GM18519 (cell line): ENCODE measurements around the gene PHOSPHO1.

ENCODE experiments used
- ATAC-seq: cut with Tn5 transposase; IDR thresholded peaks from one replicate; pipeline ENCODE4 v1.9.1; 2021; ENCODE audit warnings: mild to moderate bottlenecking, moderate library complexity; ENCODE audit not compliant: unreplicated experiment, low FRiP score

Gene PHOSPHO1

DNA sequence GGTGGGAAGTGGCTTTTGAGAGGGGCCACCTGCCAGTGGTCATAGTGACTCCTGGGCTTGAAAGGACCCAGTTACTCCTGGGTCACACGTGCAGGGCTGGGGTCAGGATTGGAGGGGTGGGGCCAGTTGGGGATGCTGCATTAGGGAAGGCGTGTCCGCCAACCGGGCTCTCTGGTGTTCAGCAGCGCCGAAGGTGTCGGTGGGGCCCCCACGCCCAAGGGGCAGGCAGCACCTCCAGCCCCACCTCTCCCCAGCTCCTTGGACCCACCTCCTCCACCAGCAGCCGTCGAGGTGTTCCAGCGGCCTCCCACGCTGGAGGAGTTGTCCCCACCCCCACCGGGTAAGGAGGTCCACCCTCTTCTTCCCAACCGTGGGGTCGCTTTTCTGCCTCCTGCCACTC, 10.6 kb downstream of the PHOSPHO1 start:
- no peak for ATAC-seq

DNA sequence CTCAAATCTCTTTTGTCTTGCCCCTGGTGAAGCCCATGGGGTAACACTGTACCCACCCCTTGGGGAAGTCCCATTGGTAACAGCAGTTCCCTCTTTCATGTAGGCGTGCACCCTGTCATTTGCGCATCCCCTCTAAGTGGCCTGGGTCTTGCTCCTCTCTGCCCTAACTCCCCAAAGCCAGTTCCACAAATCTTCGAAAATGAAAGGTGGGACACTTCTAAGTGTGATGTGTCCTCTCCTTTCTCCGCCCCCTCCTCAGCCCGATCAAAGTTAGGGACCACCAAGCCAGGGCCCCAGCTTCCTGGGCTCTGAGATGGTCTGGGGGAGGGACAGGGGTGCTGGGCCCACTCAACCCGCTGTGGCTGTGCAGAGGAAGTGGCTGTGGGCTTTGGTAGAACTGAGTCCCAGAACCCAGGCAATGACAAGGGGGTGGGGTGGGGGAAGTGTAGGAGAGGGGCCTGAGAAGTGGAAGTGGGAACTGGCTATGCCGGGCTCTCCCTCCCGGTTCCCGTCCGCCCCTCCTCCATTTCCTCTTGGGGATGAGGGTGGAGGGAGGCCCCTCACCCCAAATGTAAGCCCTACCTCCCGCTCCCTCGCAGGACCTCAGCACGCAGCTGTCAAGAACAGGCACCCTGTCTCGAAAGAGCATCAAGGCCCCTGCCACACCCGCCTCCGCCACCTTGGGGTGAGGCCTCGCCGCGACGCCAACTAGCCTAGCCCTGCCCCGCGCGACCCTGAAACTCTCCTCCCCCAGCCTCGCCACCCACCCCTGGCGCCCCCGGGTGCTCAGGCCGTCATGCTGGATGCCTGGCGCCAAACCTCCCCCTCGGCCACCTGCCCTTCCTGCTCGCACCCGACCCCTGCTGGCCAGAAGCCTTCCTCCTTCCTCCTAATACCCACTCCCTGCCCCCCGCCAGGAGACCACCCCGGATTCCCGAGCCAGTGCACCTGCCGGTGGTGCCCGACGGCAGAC, 11.4 kb downstream of the PHOSPHO1 start:
- no peak for ATAC-seq

DNA sequence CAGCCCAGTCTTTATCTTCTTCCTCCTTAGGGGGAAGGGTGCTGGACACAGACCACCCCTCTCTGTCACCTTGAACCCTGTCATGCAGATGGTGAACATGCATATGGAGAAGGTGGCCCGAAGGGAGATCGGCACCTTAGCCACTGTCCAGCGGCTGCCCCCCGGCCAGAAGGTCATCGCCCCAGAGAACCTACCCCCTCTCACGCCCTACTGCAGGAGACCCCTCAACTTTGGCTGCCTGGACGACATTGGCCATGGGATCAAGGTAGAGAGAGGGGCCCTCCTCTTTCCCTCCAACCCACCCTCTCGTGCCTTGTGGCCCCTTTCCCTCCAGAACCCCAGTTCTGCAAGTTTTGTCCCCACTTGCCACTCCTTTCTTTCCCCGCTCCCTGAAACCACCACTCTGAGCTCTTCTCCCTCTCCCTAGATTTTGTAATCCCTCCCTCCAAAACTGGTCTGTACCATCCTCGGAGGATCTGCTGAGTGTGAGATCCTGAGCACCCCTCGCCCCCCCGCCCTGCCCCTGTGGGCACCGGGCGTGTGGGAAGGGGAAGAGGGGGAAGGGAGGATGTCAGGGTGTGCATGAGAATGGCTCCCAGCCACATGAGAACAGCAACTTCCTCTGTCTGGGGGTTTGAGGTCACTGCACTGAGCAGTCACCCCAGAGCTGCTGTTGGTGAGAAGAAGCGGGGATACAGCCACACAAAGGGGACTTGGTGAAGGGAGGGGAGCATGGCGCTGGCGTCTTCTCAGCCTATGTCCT, 12.8 kb downstream of the PHOSPHO1 start:
- ATAC-seq = peak; percentile 34

DNA sequence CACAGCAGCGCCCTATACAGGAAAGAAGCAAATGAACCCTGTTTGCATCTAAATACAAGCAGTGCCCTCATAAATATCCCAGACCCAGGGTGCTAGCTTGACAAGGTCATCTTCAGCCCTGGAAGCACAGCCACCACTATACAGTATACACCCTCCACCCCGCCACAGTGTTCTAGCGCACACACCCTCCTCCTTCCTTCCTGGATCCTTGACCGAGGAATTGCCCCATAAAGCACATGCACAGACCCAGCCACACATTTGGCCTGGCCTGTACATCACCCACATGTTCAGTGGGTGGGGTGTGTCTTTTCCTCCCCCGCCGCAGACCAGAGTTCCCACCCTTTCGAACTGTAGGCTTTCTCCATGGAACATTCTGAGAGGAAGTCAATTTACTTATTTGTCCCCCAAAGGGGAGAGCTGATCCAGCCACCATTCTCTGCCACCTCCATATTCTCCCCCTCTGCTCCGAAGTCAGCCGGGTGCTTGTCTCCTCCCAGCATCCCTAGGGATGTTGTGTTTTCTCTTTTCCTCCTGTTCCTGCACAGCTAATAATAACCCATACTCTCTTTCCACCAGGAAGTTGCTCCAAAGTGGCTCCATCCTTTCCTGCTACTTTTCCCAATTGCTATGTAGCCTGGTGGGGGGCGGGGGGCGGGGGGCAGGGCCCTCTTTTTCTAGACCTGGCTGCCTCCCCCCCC, 13.5 kb downstream of the PHOSPHO1 start:
- ATAC-seq = no peak

DNA sequence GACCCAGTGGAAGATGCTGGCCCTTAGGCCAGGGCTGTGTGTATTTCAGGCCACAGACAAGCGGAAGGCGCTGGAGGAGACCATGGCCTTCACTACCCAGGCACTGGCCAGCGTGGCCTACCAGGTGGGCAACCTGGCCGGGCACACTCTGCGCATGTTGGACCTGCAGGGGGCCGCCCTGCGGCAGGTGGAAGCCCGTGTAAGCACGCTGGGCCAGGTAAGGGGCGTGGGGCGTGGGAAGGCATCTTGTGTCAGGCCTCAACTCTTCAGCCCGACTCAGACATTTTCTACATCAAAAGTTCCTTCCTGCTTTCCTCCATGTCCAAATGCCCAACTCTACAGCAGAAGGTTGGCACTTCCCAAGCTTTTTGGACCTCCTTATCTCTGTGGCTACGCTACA, 14.1 kb downstream of the PHOSPHO1 start:
- ATAC-seq = no peak

DNA sequence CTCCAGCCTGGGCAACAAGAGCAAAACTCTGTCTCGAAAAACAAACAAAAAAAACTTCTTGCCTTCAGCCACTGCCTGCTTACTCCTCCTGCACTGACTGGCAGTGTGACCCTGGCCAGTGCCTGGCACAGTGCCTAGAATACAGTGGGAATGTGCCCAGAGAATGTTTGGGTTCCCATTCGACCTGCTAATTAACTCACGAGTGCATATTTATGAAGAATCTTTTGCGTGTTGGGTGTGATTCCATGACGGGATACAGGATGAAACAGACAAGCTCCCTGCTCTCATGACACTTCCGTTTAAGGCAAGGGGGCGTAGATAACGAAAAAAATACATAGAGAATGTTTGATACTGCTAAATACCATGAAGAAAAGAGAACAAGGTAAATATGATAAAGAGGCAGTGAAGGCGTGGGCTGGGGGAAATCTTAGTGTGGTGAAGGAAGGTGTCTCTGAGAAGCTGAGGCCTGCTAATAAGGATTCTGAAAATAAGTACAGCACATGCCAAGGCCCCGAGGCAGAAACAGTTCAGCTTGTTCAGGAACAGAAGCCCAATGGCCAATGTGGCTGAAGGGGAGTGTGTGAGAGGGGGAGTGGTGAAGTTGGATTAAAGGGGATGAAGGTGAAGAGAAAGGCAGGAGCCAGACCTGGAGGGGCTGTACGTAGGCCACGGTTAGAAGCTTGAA, 15.8 kb downstream of the PHOSPHO1 start:
- ATAC-seq = no peak

DNA sequence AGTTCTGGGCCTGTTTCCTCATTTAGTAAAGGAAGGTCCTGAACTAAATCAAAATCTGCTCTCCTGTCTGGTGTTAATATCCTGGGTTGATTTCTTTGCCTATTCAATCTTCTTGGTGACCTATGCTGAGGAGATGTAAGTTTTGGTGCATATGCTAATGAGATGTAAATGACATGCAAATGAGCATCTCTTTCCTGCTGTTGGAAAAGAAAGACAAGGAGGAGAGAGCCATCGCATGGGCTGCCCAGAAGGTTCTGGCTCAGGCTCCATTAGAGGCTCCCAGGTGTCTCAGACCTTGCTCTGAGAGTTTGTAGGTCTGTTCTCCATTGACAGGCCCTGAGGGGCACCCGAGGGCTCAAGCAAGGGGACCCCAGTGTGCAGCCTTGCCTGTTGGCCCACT, 16.7 kb downstream of the PHOSPHO1 start:
- no peak for ATAC-seq

DNA sequence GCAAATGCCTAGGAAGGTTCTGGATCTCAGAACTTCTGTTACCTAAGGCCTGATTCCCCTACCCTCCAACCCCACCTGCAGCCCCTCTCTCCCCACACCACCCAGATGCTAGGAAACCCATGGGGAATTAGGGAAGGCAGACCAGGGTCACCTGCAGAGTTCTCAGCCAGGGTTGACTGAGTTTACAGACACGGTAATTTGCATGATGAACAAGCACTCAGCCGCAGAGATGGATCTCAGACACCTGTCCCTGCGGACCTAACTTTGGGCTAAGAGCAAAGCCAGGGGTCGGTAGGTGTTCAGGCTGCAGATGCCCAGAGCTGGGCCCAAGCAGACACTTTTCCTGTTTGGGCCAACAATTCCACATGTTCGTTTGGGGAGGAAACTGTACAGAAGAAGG, 17.2 kb downstream of the PHOSPHO1 start:
- ATAC-seq = no peak

DNA sequence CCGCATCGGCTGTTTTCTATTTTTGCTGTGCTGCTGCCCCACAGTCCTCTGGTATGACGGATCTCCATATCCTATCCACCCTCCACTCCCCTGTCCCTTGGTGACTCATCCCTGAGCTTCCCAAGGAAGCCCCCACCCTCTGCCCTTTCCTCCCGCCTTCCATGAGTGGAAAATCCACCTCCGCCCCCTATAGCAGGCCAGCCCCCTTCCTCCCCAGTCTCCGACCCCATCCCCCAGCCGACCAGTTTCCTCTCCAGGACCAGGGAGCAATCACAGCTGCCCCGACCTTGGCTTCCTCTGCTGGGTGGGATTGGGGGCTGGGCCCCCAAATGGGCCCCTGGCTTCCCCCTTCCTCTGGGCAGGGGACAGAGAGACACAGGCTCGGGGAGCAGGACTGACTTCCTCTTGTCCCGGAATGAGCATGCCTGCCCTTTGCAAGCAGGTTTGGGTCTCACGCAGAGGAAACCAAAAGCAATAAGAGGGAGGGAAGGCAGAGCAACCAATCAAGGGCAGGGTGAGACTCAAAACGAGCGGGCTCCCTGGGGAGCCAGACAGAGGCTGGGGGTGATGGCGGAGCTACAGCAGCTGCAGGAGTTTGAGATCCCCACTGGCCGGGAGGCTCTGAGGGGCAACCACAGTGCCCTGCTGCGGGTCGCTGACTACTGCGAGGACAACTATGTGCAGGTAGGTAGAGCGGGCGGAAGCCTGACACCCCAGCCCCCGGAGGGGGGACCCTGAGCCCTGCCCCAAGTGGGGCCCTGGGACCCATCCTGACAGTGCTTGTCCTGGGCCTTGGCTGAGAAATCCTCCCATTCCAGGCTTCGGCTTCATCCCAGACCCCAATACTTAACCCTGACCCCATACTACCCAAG, 20.2 kb downstream of the PHOSPHO1 start, which contains the start of the genes ABI3 and GNGT2:
TSS of gene ABI3 (plus strand) at position 550 of the 872 bp plus-strand sequence. CDS start at position 568, 18 bp downstream.
TSS of gene GNGT2 (minus strand) at position 417 of the 872 bp plus-strand sequence. CDS start 3,152 bp downstream, outside the sequence.
- peak; percentile 62 for ATAC-seq

DNA sequence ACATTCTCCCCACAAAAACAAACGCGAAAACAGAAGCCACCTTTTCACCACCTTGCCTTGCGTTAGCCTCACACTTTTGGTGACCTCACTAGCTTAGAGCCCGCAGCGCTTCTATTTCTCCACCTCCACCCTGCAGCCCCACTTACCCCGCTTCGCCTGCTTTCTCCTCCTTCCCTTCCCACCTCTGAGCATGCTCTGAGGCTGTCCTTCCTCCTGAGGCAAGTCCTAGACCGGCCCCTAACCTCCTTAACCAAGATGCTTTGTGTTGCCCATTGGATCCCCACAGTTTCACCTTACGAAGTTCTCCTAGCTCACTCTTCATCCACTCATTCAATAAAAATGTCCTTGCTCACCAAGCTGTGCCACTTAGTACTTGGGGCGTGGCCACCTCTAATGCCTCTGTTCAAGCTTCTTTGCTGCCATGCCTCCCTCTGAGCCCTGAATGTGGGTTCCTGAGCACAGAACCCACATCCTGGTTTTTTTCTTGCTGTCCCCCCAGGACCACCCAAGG, 21.5 kb downstream of the PHOSPHO1 start:
- no peak for ATAC-seq

DNA sequence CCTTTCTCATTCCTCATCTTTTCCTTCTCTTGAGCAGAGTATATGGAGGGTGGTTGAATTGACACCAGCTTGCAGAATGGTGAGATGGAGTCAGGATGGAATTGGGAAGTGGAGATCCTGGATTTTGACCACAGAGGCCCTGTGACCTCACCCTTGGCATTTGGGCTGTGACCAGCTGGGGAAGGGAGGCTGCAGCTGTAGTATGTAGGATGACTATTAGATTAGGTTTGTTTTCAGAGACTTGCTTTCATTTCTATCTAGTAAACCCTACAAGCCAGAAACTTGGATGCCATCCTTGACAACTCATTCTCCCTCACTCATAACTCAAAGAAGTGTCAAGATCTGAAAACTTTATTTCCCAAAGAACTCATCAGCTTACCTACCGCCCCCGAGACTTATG, 26.1 kb downstream of the PHOSPHO1 start:
- ATAC-seq = no peak

DNA sequence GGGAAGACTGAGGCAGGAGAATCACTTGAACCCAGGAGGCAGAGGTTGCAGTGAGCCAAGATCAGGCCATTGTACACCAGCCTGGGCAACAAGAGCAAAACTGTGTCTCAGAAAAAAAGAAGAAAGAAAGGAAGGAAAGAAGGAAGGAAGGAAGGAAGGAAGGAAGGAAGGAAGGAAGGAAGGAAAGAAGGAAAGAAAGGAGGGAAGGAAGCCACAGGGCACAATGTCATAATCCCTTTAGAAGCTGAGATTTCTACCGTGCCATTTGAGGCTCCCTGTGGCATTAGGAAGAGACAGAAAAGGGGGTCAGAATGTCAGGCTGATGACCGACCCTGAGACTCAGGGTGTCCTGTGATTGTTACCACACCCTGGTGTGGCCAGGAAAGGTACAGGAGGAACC, 26.8 kb downstream of the PHOSPHO1 start:
- ATAC-seq = no peak

DNA sequence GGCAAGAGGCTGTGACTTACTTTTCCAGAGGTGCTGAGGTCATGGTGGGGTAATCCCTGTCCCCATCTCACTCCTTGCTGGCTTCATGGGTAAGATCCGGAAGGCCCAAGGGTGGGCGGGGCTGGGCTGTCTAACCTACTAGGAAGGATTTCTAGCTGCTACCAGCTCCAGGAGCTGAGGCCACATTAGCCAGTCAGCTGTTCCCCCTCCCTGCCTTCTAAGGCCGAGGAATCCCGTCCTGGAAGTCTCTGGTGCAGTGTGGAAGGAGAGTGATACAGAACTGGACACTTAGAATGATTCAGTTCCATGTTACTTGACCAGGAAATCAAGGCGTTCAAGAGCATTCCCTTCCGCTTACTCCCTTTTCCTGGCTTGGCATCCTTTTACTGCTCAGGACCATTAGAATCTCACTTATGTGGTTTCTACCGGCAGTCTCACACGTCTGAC, 29.1 kb downstream of the PHOSPHO1 start:
- ATAC-seq = no peak

DNA sequence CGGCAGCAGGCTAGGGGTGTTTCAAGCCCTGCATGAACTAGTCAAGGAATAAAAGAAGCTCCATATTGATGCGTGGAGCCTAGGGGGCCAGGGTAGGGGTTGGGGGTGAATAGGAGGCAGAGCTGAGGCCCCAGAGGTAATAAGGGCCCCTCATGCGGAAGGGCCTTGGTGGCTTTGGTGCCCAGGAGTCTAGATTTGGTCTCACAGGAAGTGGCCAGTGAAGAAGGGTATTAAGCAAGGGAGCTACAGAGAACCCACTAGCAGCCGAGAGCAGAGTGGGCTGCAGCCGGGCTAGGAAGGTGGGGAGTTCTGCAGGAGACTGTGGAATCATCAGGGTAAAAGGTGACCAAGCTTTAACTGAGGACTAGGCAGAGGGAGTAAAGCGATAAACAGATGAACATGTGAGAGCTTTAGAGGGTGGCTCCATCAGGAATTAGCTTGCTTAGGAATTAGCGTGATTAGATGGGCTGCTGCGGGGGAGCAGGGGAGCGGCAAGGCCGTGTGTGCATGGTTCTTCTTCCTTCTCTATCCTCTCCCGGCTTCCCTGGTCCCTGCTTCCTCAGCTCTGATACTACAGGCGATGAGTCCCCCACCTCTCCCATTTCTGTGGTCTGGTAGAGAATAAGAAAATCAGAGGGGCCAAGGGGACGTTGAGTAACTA, 30.0 kb downstream of the PHOSPHO1 start:
- no peak for ATAC-seq

DNA sequence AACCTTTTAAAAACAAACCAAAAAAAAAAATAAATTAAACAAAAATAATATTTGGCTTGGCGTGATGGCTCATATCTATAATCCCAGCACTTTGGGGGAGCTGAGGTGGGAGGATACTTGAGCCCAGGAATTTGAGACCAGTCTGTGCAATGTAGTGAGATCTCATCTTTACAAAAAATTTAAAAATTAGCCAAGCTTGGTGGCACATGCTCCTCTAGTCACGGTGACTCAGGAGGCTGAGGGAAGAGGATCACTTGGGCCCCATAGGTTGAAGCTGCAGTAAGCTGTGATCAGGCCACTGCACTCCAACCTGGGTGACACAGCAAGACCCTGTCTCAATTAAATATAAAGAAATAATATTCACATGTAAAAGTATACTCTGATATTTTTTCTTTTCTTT, 32.4 kb downstream of the PHOSPHO1 start:
- ATAC-seq = no peak

DNA sequence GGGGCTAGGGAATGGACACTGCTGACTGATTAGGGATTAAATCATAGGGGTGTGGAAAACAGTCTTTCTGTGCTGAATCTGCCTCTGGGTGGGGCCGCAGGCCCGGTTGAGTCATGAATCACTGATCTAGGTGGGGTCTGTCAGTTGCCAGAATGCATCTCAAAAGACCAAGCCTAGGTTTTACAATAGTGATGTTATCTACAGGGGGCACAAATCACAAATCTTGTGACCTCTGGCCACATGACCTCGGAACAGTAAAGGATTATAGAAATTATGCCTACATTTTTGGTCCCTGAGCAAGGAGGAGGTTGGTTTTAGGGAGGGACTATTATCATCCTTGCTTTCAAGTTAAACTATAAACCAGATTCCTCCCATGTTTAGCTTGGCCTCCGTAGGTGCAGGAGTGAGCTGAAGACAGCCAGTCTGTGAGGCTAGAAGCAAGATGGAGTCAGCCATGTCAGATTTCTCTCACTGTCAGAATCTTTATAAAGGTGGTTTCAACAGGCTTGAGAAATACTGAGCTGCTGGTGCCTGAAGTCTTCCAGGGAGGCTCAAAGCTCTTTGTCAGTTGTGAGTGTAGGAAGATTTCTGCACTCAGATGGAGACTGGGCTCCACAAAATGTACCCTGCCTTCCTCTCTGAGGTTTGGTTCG, 33.1 kb downstream of the PHOSPHO1 start:
- ATAC-seq = no peak

DNA sequence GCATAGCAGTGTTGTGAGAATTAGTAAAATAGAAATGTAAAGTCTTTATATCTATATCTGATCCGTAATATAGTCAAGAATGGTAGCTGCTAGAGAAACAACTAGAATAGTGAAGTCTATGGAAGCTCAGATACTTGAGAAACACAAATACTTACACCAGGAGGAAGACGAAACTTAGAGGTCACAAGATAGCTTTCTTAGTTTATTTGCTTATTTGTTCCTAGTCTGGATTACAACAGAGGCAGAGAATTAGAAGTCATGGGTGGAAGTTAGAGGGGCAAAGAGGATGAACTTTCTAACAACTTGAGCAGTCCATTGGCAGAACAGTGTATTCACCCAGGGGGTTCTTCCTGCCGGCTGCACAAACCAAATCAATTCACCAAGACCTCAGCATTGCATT, 34.1 kb downstream of the PHOSPHO1 start:
- no peak for ATAC-seq

DNA sequence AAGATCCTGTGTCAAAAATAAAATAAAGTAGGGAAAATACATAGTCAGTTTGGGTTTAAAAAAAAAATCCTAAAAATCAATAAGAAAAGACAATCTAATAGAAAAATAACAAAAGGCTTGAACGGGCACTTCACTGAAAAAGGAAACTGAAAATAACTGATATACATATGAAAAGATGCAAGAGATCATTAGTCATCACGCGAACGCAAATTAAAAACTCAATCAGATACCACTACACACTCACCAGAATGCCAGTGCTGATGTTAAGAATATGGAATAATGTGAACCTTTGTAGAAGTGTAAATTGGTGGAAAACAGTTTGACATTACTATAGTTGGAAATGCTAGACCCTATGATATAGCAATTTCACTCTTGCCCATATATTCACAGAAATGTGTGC, 34.8 kb downstream of the PHOSPHO1 start:
- ATAC-seq = no peak
